ENCODE measurements around the gene CBFA2T2. TPM values are rescaled to one million over a fixed set of nuclear protein-coding genes. Genes with fewer than 3 reads are reported as not detected.

CBFA2T2 gene
- total RNA-seq, 1 experiment from 2014 or later: 16.3 TPM

- TF ChIP-seq, protein P1, sequence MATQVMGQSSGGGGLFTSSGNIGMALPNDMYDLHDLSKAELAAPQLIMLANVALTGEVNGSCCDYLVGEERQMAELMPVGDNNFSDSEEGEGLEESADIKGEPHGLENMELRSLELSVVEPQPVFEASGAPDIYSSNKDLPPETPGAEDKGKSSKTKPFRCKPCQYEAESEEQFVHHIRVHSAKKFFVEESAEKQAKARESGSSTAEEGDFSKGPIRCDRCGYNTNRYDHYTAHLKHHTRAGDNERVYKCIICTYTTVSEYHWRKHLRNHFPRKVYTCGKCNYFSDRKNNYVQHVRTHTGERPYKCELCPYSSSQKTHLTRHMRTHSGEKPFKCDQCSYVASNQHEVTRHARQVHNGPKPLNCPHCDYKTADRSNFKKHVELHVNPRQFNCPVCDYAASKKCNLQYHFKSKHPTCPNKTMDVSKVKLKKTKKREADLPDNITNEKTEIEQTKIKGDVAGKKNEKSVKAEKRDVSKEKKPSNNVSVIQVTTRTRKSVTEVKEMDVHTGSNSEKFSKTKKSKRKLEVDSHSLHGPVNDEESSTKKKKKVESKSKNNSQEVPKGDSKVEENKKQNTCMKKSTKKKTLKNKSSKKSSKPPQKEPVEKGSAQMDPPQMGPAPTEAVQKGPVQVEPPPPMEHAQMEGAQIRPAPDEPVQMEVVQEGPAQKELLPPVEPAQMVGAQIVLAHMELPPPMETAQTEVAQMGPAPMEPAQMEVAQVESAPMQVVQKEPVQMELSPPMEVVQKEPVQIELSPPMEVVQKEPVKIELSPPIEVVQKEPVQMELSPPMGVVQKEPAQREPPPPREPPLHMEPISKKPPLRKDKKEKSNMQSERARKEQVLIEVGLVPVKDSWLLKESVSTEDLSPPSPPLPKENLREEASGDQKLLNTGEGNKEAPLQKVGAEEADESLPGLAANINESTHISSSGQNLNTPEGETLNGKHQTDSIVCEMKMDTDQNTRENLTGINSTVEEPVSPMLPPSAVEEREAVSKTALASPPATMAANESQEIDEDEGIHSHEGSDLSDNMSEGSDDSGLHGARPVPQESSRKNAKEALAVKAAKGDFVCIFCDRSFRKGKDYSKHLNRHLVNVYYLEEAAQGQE (IDR thresholded peaks at IDR 0.05; ENCODE audit: insufficient read depth in 1 of 2, low read depth in 2 of 2, low read length in 1 of 2): no peak
- no peak for TF ChIP-seq POLR2AphosphoS5 (IDR thresholded peaks at IDR 0.05; ENCODE audit: low read depth, low read length)
- TF ChIP-seq SIN3A (IDR thresholded peaks at IDR 0.05; ENCODE audit: borderline replicate concordance, insufficient read depth, low read depth, low read length): no peak
- no peak for TF ChIP-seq CTCF (IDR thresholded peaks at IDR 0.05)
- TF ChIP-seq TCF7L2 (IDR thresholded peaks at IDR 0.05; ENCODE audit: low read depth, low read length): no peak
- Histone ChIP-seq H3K27me3 (ENCODE audit: control insufficient read depth, insufficient read depth, low read length) (no peaks in the 10 kb centered on the region), H3K27ac (ENCODE audit: low read length) (no peak overlapping the region), H3K4me1 (ENCODE audit: control insufficient read depth, insufficient read depth, low read length) (no peaks in the 10 kb centered on the region), H3K36me3 (ENCODE audit: control insufficient read depth, insufficient read depth, low read length) (no peaks in the 10 kb centered on the region), H3K9me3 (ENCODE audit: control insufficient read depth, insufficient read depth, low read depth, low read length) (no peaks in the 10 kb centered on the region), H3K4me3 (ENCODE audit: low read depth in 2 of 2, low read length in 2 of 2) (no peak overlapping the region)
- no TSS peak for BruUV-seq (replicated peaks)
- ChIA-PET POLR2A (no interaction called here), CTCF (interaction anchor here (0.6 kb wide), 2 partner anchors 144 to 207 kb away, joined by 3 to 6 read pairs; no protein-coding TSS in a partner anchor)
- DNase-seq (ENCODE audit: low read depth, low spot score) (no peak), ATAC-seq (no peak)
- in situ Hi-C loops (cut with HindIII; ENCODE audit: low pct_unique_long_range_greater_than_20kb, low sequenced_read_pairs): no loop called here
- intact Hi-C loops (cut with micrococcal nuclease; ENCODE audit: unreplicated experiment): no loop called here
These were observed 24.2 kb upstream of the CBFA2T2 start for GRCh38 chr20:33465481-33466302.

DNA sequence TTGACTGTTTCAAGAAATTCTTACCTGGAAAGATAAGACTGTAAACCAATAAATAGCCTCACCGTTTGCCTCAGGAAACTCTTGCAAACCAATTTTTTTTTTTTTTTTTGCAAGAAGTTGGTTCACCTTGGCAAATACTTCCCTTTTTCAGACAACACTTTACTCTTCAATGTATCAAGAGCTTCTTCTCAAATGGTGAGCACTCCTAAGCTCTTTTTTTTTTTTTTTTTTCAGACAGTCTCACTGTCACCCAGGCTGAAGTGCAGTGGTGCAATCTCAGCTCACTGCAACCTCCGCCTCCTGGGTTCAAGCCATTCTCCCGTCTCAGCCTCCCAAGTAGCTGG, 23.6 kb upstream of the CBFA2T2 start:
- no peak overlapping the region for H3K4me3 ChIP-seq (ENCODE audit: low read depth in 2 of 2, low read length in 2 of 2)
- intact Hi-C loops (cut with micrococcal nuclease; ENCODE audit: unreplicated experiment) (no loop called here), in situ Hi-C loops (cut with HindIII; ENCODE audit: low pct_unique_long_range_greater_than_20kb, low sequenced_read_pairs) (no loop called here)
- H3K9me3 ChIP-seq (ENCODE audit: control insufficient read depth, insufficient read depth, low read depth, low read length): no peaks in the 10 kb centered on the region
- no TSS peak for BruUV-seq (replicated peaks)
- DNase-seq (ENCODE audit: low read depth, low spot score) (no peak), ATAC-seq (no peak)
- no peaks in the 10 kb centered on the region for H3K4me1 ChIP-seq (ENCODE audit: control insufficient read depth, insufficient read depth, low read length)
- H3K36me3 ChIP-seq (ENCODE audit: control insufficient read depth, insufficient read depth, low read length): no peaks in the 10 kb centered on the region
- no peaks in the 10 kb centered on the region for H3K27me3 ChIP-seq (ENCODE audit: control insufficient read depth, insufficient read depth, low read length)
- POLR2A ChIA-PET: interaction anchor here (0.6 kb wide), 1 partner anchor 186 kb away, joined by 11 read pairs; no protein-coding TSS in a partner anchor
- TF ChIP-seq POLR2AphosphoS5 (IDR thresholded peaks at IDR 0.05; ENCODE audit: low read depth, low read length) (no peak), CTCF (IDR thresholded peaks at IDR 0.05) (no peak), SIN3A (IDR thresholded peaks at IDR 0.05; ENCODE audit: borderline replicate concordance, insufficient read depth, low read depth, low read length) (no peak), TCF7L2 (IDR thresholded peaks at IDR 0.05; ENCODE audit: low read depth, low read length) (no peak)
- TF ChIP-seq, protein P1 (IDR thresholded peaks at IDR 0.05; ENCODE audit: insufficient read depth in 1 of 2, low read depth in 2 of 2, low read length in 1 of 2): no peak
- no peak overlapping the region for H3K27ac ChIP-seq (ENCODE audit: low read length)
- CTCF ChIA-PET: interaction anchor here (0.6 kb wide), 2 partner anchors 143 to 206 kb away, joined by 3 to 6 read pairs; no protein-coding TSS in a partner anchor

Measured in Panc1 (cell line).